Amniotic stem cell (primary cell): ENCODE measurements around the gene MYCBP2.
"Not testable (repeated sequence)": the region's sequence is repeated elsewhere in the genome, so short reads cannot be mapped to it uniquely, and the experiment has no call there.

Experiments
- DNase-seq: peaks from one replicate; lab custom pipeline; 2025; lab: John Stamatoyannopoulos, UW

Gene MYCBP2

DNA sequence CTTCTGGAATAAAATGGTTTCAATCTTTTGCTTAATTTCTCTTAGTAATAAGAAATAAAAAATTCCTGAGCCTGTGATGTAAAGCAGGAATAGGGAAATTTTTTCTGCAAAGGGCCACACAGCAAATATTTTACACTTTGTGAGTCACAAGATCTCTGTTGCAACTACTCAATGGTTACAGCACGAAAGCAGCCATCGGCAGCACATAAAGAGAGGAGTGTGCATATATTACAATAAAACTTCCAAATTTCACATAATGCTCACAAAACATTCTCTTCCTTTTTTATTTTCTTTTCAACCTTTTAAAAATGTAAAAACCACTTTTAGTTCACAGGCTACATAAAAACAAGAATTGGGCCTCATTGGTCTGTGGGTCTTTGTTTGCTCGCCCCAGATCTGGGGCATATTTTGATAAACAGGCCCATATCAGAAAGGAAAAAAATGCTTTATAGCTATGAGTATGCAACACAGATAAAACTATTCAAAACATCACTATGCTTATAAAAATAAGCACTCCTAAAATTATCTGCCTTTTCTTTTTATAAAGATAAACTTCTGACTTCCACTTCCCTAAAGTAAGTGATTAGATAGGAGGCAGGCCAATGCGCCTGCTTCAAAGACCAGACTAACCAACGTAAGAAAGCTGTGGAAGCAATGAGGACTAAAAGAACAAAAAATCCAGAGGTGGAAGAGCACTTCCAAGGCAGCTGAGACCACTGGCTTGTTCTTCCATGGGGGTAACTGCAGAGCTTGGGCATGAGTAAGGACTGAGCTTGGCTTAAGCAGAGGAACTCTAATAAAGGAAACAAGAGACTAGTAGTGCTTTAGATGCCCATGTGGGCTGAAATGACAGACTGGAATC lies 26.5 kb downstream of the MYCBP2 start:
- no peak for DNase-seq

DNA sequence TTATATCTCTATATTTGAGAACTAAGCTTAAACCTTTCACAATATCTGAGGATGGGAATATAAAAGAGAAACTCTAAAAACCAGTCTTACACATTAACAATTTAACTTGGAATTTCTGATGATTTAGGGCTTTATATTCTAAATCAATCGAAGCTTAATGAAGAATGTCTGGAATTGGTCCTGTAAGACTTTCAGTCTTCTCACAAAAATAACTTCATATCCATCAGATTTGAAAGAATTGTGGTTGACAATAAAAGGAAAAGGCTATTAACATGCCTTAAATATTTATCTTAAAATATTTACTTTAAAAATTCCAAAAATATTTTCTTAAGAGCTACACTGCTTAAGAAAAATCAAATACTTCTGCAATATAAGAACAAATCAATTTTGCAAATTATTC lies 27.3 kb downstream of the MYCBP2 start:
- no peak for DNase-seq

DNA sequence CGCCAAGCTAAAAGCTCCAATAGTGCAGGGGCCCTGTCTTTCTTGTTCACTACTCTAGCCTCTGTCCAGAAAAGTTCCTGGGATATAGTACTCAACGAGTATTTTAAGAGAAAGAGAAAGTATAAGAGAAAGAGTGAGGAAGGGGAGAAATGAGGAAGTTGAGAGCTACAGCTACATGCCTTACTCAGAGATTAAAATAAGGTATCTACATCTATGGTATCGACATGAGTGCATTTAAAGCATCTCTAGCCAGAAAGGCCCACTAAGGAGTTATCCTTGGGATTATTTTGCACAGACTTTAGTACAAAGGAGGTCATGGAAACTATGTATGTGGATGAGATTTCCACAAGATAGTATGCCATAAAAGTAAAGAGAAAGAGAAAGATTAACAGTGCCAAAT lies 28.5 kb downstream of the MYCBP2 start:
- no peak for DNase-seq

DNA sequence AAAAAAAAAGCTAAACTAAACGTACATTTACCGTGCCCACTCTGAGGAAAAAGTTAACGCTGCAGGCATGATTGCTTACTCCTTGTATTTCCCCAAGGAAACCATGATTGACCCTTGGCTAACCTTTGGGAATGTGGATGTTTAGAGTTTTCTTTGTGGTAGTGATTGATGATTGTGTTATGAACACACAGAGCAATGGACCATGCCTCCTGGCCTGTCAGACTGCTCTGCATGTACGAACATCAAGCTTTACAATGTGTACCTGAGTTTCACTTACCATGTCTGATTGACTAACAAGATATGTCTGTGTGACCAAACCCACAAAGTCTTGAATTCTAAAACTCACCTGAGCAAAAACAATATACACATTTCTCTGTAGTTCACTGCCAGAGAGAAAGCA lies 35.1 kb downstream of the MYCBP2 start:
- no peak for DNase-seq

DNA sequence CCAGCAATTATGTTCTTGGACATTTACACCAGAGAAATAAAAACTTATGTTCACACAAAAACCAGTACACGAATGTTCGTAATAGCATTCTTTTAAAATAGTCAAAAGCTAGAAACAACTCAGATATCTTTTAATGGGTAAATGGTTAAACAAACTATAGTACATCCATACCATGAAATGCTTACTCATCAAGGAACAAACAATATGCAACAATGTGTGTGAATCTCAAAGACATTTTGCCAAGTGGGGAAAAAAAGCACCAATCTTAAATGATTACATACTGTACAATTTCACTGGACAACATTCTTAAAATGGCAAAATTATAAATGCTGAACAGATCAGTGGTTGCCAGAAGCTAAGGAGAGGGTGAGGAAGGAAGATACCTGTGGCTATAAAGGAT lies 36.6 kb downstream of the MYCBP2 start:
- DNase-seq, result no peak

DNA sequence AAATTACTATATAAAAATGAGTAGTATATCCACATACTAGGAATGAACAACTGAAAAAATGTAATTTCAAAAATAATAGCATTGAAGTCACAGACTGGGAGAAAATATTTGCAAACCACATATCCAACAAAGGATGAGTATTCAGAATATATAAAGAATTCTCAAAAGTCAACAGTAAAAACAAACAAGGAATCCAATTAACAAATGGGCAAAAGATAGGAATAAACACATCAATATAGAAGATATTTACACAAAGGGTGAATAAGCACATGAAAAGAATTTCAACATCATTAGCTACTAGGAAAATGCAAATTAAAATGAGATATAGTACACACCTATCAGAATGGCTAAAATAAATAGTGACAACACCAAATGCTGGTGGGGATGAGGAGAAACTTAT lies 37.0 kb downstream of the MYCBP2 start:
- DNase-seq, result no peak

DNA sequence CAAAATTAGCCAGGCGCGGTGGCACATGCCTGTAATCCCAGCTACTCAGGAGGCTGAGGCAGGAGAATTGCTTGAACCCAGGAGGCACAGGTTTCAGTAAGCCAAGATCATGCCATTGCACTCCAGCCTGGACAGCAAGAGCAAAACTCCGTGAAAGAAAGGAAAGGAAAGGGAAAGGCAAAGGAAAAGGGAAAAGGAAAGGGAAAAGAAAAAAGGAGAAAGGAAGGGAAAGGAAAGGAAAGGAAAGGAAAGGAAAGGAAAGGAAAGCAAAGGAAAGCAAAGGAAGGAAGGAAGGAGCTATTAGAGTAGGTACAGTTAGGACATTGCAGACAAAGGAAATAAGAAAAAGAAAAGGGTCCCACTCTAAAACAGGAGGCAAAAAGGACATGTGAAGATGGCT lies 41.3 kb downstream of the MYCBP2 start:
- DNase-seq, result not testable (repeated sequence)

DNA sequence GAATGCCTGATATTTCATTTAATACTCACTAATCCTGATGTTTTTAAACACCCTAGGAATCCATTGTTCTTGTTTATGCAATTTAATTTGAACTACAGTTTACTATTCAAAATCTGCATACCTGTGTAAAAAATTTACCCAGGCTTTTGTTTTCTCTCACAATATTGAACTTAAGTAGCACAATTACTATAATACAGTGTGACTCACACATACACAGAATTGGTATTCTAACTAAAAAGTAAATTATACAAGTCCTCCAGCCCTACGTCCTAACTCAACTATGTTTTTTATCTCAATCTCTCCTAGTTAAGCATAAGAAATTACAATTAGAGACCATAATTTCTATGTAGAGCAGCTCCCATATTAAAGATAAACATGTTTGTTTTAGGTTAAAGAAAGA lies 41.8 kb downstream of the MYCBP2 start:
- no peak for DNase-seq

DNA sequence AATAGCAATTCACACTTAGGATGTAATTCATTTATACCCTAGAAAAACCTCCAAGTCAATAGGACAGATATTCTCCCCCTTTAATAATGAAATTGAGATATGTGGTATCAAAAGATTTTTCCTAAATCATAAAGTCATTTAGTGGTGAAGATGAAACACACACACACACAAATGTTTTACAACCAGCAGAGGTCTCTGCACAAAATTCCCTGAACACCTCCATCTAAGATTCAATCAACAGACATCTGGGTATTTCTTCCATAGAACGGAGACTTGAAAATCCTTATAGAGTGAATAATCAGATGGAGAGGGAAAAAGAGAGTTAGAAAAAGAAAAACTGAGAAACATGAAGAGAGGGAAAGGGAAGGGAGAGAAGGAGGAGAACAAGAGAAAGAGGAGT lies 52.8 kb downstream of the MYCBP2 start:
- no peak for DNase-seq

DNA sequence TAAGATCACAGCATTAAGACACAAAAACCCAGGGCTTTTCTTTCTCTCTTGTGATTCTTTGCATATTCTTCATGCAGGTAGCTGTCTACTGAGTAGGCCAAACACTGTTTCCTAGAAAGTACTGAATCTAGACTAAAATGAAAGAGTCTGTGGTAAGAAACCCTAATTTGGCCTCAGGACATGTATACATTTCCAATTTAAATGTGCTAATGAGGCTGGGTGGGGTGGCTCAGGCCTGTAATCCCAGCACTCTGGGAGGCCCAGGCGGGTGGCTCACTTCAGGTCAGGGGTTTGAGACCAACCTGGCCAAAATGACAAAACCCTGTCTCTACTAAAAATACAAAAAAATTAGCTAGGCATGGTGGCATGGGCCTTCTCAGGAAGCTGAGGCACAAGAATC lies 57.8 kb downstream of the MYCBP2 start:
- DNase-seq, result no peak

DNA sequence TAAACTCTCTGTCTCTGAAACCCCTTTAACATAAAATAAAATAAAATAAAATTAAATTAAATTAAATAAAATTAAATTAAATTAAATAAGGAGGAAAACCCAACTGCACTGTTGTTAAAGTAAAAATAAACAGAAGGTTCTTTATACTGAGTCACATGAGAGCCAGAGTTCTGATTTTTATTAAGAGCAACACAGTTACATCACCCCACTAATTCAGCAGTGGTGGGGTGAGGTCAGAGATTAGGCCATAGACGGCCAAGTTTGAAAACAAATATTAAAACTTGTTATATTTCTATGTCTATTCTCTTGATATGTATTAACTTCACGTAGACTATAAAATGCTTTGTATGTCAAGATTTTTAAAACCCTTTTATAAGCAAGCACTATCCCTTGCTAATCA lies 59.5 kb downstream of the MYCBP2 start:
- no peak for DNase-seq

DNA sequence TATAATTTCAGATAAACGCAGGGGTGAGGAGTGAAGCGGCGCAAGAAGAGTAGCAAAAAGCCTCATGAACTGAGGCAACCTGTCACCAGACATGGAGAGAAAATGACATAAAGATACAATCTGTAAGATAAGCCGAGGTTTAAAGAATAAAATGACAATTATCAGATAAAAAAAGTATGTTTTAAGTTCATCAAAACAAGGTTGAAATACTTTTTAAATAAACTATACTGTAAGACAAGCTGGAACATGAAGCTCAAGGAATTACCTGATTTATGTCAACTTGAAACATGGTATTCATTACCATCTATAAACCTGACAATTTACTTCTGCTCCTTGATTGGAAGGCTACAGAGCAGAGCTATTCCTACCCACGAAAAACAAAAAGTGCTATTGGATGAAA lies 61.6 kb downstream of the MYCBP2 start:
- no peak for DNase-seq

DNA sequence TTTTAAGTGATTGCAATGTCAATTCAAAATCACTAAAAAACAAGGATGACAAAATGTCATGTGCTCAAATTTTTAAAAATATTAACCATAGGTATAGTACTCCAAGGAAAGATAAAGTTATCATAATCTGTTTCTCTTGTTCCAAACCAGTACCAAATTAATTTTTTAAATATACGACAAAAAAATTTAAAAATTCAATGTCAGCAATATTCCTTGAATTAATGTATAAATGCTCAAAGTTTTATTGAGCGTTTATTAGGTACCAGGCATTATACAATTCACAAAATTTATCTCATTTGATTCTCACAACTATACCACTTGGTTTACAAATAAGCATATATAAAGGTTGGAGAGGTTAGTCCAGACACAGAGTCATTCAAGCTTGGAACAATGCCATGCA lies 64.7 kb downstream of the MYCBP2 start:
- no peak for DNase-seq

DNA sequence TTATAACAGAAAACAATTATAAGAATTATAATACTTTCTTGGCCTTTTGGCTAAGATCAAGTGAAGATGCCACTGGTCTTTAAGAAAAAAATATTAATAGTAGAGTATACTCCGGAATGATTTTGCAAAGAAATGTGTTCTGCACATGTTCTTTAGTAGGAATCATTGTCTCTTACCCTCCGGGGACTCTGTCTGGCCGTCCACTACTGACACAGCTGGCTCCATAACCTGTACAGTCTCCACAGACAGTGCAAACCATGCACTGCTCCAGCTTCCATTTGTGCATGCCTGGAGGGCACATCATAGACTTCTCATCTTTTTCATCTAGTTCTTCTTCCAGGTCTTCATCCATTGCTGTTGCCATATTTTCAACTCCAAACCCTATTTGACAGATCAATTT lies 75.9 kb downstream of the MYCBP2 start:
- no peak for DNase-seq

DNA sequence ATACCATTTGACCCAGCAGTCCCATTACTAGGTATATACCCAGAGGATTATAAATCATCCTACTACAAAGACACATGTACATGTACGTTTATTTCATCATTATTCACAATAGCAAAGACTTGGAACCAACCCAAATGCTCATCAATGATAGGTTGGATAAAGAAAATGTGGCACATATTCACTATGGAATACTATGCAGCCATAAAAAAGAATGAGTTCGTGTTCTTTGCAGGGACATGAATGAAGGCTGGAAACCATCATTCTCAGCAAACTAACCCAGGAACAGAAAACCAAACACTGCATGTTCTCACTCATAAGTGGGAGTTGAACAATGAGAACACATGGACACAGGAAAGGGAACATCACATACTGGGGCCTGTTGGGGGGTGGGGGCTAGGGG lies 81.7 kb downstream of the MYCBP2 start:
- DNase-seq, result not testable (repeated sequence)

DNA sequence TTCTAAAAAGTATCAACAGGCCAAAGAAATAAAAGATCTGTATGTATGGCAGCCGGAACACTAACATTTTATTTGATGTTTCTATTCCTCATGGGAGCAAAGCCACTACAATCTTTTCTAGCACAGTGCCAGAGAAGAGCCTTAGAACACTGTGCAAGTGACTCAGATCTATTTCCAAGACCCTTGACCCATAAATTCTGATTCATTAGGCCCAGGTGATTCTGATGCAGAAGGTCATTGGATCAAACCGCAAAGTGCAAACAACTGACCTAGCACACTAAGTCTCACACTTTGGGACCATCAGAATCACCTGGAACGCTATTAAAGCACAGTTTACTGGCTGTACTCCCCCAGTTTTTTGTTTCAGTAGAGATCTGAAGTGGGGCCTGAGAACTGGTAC lies 87.6 kb downstream of the MYCBP2 start:
- no peak for DNase-seq

DNA sequence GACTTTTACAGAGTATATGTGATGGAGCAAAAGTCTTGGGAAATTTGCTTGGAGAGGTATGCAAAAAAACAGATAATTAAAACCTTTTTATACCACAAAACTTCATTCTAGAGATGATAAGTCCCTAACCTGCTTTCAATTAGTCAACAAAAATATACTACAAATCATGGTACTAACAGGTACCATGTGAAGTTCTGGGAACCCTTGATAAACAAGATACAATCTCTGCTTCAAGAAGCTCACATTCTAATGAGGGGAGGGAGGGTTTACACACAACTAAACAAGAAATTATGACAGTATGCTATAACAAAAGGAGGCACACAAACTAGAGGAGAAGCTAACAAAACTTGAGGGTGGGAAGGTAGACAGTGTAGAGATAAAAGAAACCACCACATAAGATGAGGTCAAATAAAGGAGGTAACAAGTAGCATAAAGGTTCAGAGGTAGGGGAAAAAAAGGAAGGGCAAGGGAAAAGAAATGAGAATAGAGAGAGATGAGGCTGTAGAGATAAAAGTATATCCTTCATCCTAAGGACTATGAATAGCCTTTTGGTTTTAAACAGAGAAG lies 91.4 kb downstream of the MYCBP2 start:
- no peak for DNase-seq

DNA sequence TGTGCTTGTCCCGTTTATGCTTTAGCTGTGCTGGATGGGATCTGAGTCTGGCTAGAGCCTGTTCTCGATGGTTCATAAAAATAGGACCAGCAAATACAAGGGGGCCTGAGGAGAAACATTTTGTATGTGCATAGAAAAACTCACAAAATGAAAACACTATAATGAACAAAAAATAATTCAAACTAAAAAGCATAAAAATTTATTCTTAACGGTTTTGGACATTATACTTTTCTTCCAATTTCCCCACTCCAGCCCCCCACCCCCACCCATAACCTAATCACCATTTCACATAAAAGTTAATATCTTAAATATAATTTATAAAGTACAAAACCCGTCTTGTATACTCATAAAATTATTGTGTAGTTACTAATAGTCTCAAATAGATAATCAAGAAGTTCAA lies 93.7 kb downstream of the MYCBP2 start:
- DNase-seq, result no peak

DNA sequence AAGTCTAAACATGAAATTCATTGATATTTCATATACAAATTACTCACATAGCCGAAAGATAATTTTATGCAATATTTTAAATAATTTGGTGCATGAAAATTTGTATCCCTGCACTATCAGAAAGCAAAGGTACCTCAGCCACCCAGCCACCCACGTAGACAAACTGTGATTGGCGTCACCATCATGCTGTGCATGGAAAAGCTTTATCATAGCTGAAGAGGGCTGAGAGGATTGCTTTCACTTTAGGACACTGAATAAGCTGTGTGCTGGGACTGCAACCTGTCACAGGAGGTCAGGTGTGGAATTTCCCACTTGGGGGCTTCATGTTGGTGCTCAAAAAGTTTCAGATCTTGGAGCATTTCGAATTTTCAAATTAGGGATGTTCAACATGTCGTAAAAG lies 96.3 kb downstream of the MYCBP2 start:
- DNase-seq, result no peak

DNA sequence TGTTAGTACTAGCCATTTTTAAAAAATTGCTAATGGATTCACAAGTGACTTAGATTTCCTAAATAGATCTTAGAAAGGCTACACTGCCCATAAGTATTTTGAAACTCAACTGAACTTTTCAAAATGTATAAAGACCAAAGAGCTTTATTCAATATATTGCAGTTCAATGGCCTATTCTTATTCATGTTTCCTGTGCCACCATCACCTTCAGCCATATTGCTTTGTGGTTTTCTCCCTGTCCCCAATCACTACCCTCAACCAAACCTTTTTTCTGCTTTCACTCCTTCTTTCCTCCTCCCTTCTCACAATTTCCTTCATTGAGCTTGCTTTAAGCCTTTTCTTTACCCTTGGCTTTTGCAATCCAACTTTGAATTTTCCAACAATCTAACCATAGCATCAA lies 100.9 kb downstream of the MYCBP2 start:
- no peak for DNase-seq

DNA sequence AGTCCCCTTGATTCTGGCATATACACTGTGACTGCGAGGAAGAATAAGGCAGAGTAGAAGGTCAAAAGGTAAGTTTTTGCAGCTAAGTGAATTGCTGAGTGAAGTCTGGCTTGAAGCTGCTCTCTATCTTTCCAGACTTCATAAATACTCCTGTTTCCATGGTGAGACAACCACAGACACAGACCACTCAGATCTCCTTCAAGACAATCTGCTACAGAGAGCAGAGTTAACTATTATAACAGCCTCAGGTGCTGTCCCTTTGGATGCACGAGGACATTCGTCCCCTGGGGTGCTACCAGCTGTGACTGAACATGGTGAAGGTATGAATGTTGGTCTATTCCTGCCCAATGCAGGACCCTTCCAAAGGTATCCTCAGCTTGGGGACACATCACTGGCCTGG lies 104.0 kb downstream of the MYCBP2 start:
- DNase-seq, result no peak

DNA sequence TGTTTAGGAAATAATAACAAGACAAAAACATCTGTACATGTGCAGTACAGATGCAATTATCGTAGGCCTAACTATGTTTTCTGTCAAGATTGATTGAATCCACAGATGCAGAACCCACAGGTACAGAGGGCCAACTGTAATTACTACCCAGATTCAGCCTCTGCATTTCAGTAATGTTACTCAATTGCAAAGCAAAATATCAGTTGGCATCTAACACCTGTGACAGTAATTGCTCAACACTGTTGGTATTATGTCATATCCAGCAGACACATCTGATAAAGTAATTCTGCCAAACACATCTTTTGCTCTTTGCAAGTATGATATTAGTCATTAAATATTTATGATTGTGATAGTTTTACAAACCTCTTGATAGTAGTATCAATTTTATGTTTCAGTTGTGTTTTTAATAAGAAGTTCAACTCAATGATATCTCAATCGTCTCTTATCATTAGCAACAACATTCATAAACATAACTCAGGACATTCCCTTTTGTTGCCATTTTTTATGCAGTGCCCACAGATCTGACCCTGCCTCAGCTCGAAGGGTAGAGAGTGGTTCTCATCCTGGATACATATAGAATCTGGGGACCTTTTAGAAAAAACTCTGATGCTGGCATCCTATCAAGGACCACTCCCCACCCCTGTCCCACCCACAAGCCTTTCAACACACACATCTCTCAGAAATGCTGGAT lies 104.7 kb downstream of the MYCBP2 start:
- no peak for DNase-seq

DNA sequence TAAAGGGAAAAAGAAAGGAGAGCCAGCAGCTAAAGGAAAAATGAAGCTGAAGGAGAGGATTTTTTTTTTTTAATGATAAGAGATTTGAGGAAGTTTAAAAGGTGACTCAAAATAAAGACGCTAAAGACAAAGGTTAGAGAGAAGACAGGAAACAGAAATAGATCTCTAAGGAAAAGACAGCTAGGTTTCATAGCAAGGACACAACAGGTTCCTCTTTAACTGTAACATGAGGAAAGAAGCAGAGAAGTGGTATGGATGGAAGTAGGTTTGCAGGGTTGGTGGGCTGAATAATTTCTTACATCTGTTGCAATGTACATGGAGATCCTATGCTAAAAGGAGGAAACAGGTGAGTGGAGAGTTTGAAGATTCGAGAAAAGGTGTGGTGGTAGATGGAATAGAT lies 107.5 kb downstream of the MYCBP2 start:
- DNase-seq, result no peak
